Measurements from ENCODE around the gene MDGA2. TPM values are rescaled to one million over a fixed set of nuclear protein-coding genes. Genes with fewer than 3 reads are reported as not detected.

Gene MDGA2
- total RNA-seq, 1 donor = not detected

DNA sequence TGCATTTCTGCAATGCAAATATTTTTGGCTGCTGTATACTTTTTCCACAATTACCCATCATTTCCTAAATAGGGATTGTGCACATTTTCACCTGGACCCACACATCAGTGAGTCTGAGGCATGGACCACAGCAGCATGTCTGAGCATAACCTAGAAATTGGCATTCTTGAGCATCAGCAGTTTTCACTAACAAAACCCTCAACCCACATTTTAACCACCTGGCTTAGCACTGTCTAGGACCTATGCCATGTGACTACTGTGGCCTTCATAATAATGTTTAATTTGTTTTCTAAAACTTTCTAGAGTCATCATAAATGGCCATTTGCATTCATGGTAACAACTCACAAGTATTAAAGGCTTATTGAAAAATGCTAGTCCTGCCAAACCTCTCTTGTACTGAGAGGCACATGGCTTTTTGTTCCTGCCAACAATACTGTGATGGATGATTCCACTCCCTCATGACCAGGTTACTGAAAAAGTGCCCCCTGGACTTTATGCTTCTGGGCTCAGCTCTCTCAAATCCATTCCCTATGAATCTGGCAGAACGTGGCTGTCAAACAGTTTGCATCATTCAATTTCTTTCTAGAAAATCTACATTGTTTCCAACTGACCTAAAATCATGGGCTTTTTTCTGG, 240.0 kb downstream of the MDGA2 start:
- TF ChIP-seq, protein P1, sequence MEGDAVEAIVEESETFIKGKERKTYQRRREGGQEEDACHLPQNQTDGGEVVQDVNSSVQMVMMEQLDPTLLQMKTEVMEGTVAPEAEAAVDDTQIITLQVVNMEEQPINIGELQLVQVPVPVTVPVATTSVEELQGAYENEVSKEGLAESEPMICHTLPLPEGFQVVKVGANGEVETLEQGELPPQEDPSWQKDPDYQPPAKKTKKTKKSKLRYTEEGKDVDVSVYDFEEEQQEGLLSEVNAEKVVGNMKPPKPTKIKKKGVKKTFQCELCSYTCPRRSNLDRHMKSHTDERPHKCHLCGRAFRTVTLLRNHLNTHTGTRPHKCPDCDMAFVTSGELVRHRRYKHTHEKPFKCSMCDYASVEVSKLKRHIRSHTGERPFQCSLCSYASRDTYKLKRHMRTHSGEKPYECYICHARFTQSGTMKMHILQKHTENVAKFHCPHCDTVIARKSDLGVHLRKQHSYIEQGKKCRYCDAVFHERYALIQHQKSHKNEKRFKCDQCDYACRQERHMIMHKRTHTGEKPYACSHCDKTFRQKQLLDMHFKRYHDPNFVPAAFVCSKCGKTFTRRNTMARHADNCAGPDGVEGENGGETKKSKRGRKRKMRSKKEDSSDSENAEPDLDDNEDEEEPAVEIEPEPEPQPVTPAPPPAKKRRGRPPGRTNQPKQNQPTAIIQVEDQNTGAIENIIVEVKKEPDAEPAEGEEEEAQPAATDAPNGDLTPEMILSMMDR (IDR thresholded peaks at IDR 0.05; ENCODE audit: insufficient read depth, low read length) = no peak
- no peak overlapping the region for H3K4me3 ChIP-seq (ENCODE audit: low read depth, low read length)
- DNase-seq (ENCODE audit: low read depth) = no peak

DNA sequence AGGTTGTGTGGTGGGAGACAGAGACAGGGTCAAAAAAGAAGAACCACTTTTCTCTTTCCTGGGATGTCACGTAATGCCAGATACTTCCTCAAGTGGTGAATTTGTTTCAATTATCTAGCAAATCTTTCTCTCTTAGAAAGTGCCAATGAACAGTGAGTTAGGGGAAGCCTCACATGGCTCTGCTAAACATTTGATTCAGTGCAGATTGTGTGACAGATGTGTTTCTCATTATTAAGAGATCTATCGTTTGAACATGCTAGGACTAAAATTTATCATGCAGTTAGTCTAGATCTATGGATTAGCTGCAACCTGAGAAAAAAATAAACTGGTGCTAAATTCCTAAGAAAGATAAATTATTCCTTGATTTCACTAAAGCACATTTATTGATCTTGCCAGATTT, 247.8 kb downstream of the MDGA2 start:
- no peak overlapping the region for H3K4me3 ChIP-seq (ENCODE audit: low read depth, low read length)
- DNase-seq (ENCODE audit: low read depth) = no peak
- TF ChIP-seq, protein P1 (IDR thresholded peaks at IDR 0.05; ENCODE audit: insufficient read depth, low read length) = no peak

DNA sequence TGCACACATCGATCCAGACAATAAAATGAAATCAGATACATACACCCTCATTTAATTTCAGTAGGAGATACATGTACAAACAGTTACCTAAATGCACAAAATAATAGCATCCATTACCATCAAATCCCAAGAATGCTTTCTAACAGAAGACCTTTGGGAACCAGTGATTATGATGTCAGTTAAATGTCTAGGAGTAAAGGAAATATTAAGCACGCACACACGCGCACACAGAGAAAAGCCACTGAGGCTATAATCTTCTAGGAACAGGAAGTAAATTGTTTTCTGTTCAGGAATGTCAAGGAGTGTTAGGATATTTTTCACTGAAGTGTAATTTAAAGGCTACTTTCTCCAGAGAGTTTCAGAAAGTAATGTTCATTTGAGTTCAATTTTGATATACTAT, 250.1 kb downstream of the MDGA2 start:
- no peak for DNase-seq (ENCODE audit: low read depth)

DNA sequence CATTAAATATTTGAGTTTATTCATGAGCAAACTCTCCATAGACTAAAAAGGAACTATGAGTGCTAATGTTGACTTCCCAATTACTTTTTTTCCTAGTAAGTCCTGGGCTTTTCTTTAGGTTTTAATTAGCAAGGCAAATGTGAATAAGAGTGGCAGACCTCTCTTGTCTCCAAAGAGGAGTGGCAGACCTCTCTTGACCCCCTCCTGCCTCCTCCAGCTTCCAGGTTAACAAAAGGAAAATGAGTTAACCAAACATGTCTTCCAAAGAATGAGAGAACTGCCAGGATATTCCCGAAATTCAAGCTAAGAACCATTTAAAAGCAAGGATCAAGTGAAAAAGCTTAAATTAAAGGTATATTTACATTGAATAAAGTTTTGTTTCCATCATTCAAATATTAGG, 253.2 kb downstream of the MDGA2 start:
- no peak overlapping the region for H3K4me3 ChIP-seq (ENCODE audit: low read depth, low read length)
- DNase-seq (ENCODE audit: low read depth) = no peak
- TF ChIP-seq, protein P1 (IDR thresholded peaks at IDR 0.05; ENCODE audit: insufficient read depth, low read length) = no peak

More for the DNA sequence above, 250.1 kb downstream of the MDGA2 start:
- no peak overlapping the region for H3K4me3 ChIP-seq (ENCODE audit: low read depth, low read length)
- TF ChIP-seq, protein P1 (IDR thresholded peaks at IDR 0.05; ENCODE audit: insufficient read depth, low read length) = no peak

DNA sequence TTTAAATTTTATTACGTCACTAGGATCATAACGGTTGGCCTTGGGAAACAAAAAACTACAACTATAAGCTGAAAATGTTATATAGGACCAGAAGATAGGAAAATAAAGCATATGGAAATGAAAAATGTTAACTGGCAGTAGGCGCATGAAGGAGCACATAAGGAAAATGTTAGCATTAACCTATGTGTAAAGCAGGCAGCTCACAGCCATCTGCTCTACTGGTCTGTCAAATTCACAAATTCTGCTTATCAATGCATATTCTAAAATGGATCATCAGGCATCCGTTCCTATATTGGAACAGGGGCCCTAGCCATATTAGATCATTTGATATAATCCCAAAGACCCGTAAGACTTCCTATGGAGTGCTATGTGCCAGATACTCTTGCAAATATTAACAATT, 263.9 kb downstream of the MDGA2 start:
- TF ChIP-seq, protein P1 (IDR thresholded peaks at IDR 0.05; ENCODE audit: insufficient read depth, low read length) = no peak
- no peak overlapping the region for H3K4me3 ChIP-seq (ENCODE audit: low read depth, low read length)
- DNase-seq (ENCODE audit: low read depth) = no peak

DNA sequence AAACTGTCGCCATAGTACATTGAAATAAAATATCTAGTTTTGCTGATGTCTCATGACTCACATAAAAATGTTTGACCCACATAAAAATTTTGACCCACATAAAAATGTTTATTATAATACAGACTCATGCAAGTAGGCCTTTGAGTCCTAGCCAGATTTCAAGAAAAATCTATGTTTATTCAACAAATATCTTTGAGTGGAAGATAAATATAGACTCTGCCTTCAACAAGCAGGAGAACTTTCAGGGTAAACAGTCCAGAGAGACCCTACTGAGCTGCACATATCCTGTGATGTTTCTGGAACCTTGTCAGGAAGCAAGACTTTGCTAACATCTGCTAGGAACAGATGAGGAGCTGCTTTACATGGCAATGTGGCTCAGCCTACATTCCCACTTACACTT, 283.1 kb downstream of the MDGA2 start:
- TF ChIP-seq, protein P1 (IDR thresholded peaks at IDR 0.05; ENCODE audit: insufficient read depth, low read length) = no peak
- no peak overlapping the region for H3K4me3 ChIP-seq (ENCODE audit: low read depth, low read length)
- no peak for DNase-seq (ENCODE audit: low read depth)

All from fibroblast of the aortic adventitia (primary cell).